ENCODE data around the gene WDPCP. TPM values are rescaled to one million over a fixed set of nuclear protein-coding genes. Genes with fewer than 3 reads are reported as not detected.

WDPCP gene
- polyA plus RNA-seq, 1 of the 3 experiments (the other 2 are of a cell fraction) = 3.1 TPM

GRCh38 chr2:63614983-63615945 is 27.0 kb upstream of the WDPCP start:
- peak overlapping the region; percentile 68 for H2AFZ ChIP-seq (ENCODE audit: low read depth)
- no peaks in the 10 kb centered on the region for H4K20me1 ChIP-seq (ENCODE audit: insufficient read depth)
- CTCF ChIA-PET = no interaction called here
- no peaks in the 10 kb centered on the region for H3K9me2 ChIP-seq
- peaks cover 4 to 6% of the 10 kb centered on the region in 2 experiments; a peak in 2 of 4 replicates for H3K4me1 ChIP-seq (ENCODE audit: control insufficient read depth in 1 of 2, insufficient read depth in 2 of 2, low read depth in 1 of 2, low read length in 1 of 2)
- no peak for TF ChIP-seq RAD21 (IDR thresholded peaks at IDR 0.05; ENCODE audit: low read length)
- no peak for TF ChIP-seq SMC3 (IDR thresholded peaks at IDR 0.05; ENCODE audit: low read depth, low read length)
- no peak for TF ChIP-seq FOSL2 (IDR thresholded peaks at IDR 0.05; ENCODE audit: borderline replicate concordance, low read depth)
- TF ChIP-seq PBX3 (IDR thresholded peaks at IDR 0.05) = no peak
- no peak for TF ChIP-seq USF1 (IDR thresholded peaks at IDR 0.05; ENCODE audit: borderline replicate concordance, low read depth)
- TF ChIP-seq EP300 (IDR thresholded peaks at IDR 0.05; ENCODE audit: borderline replicate concordance in 1 of 2, low read depth in 1 of 2, low read length in 1 of 2) = no peak
- no peak for TF ChIP-seq GATA2 (CRISPR knock-in tag; IDR thresholded peaks at IDR 0.05)
- no peak for TF ChIP-seq IRF3 (IDR thresholded peaks at IDR 0.05; ENCODE audit: low read depth, low read length)
- TF ChIP-seq JUND (IDR thresholded peaks at IDR 0.05) = no peak
- TF ChIP-seq NRF1 (IDR thresholded peaks at IDR 0.05; ENCODE audit: low read depth, low read length) = no peak
- no peak for TF ChIP-seq CHD2 (IDR thresholded peaks at IDR 0.05; ENCODE audit: low read length, partially characterized antibody)
- TF ChIP-seq USF2 (IDR thresholded peaks at IDR 0.05; ENCODE audit: borderline replicate concordance, low read depth, low read length) = no peak
- TF ChIP-seq NFIC (IDR thresholded peaks at IDR 0.05; ENCODE audit: borderline replicate concordance) = no peak
- POLR2A ChIA-PET = no interaction called here
- H3K27me3 ChIP-seq (ENCODE audit: insufficient read depth) = no peaks in the 10 kb centered on the region
- DNase-seq = no peak
- no peaks in the 10 kb centered on the region for H3K9me3 ChIP-seq
- WGBS (ENCODE audit: low lambda C conversion rate) = 82% methylated on average over 9 of the region's 9 CpGs
- H3K4me3 ChIP-seq (ENCODE audit: low read depth in 2 of 2, low read length in 1 of 2) = no peak overlapping the region
- H3K79me2 ChIP-seq (ENCODE audit: insufficient read depth) = no peaks in the 10 kb centered on the region
- no peaks in the 10 kb centered on the region for H3K36me3 ChIP-seq (replicated peaks in 1 of 2; ENCODE audit: control insufficient read depth in 1 of 2, insufficient read depth in 2 of 2, low read length in 1 of 2)
- no peaks in the 10 kb centered on the region for H3F3A ChIP-seq (replicated peaks; ENCODE audit: insufficient read depth)
- H3K27ac ChIP-seq (ENCODE audit: low read depth in 2 of 2, low read length in 1 of 2) = no peak overlapping the region; a peak in 1 of 4 replicates
- no peak overlapping the region for H3K9ac ChIP-seq
- no peak overlapping the region for H3K4me2 ChIP-seq
